AG10803 (cell line): Measurements from ENCODE around the gene LPAR3.
A peak's percentile ranks its signal among the peaks of the same experiment; 100 is the strongest.

Experiments used
- DNase-seq: peaks from one replicate; pipeline ENCODE4 v3.0.0; 2010; ENCODE audit warnings: low read depth
- H3K4me3 ChIP-seq: 2 replicates; pipeline ENCODE4 v1.5.1; 2011; ENCODE audit warnings: mild to moderate bottlenecking, low read length, control low read depth
- CTCF ChIP-seq: conservative IDR thresholded peaks from 2 replicates; pipeline ENCODE4 v1.5.1; 2011; ENCODE audit warnings: mild to moderate bottlenecking, low read length, control low read depth, inconsistent platforms

LPAR3 gene

GRCh38 chr1:84884671-84885389 is 8.2 kb downstream of the LPAR3 start:
- peak; percentile 34 for TF ChIP-seq CTCF
- DNase-seq = no peak
- H3K4me3 ChIP-seq = no peak overlapping the region

GRCh38 chr1:84883286-84883685 is 9.7 kb downstream of the LPAR3 start:
- peak; percentile 23 for DNase-seq
- no peak for TF ChIP-seq CTCF
- H3K4me3 ChIP-seq = no peak overlapping the region

- DNase-seq = no peak
- no peak overlapping the region for H3K4me3 ChIP-seq
- no peak for TF ChIP-seq CTCF
These were observed 15.4 kb downstream of the LPAR3 start for GRCh38 chr1:84877592-84877991.

- TF ChIP-seq CTCF = no peak
- no peak for DNase-seq
- H3K4me3 ChIP-seq = no peak overlapping the region
These were observed 16.7 kb downstream of the LPAR3 start for GRCh38 chr1:84876353-84876752.

GRCh38 chr1:84873366-84873765 is 19.6 kb downstream of the LPAR3 start:
- H3K4me3 ChIP-seq = no peak overlapping the region
- TF ChIP-seq CTCF = no peak

GRCh38 chr1:84872696-84873355 is 20.2 kb downstream of the LPAR3 start:
- no peak for TF ChIP-seq CTCF
- no peak for DNase-seq
- H3K4me3 ChIP-seq = no peak overlapping the region

More at GRCh38 chr1:84873366-84873765, 19.6 kb downstream of the LPAR3 start:
- no peak for DNase-seq

GRCh38 chr1:84871181-84871580 is 21.8 kb downstream of the LPAR3 start:
- peak; percentile 61 for DNase-seq
- no peak overlapping the region for H3K4me3 ChIP-seq
- TF ChIP-seq CTCF = no peak
